Gastroesophageal sphincter (tissue), 4 donors: ENCODE data around the gene PSMB7. TPM values are rescaled to one million over a fixed set of nuclear protein-coding genes. Genes with fewer than 3 reads are reported as not detected.

Source experiments
- ATAC-seq: fragments of 150-250 bp; one replicate; pipeline ENCODE4 v1.9.1; 2016; ENCODE audit warnings: mild to moderate bottlenecking, moderate library complexity
- H3K27ac ChIP-seq, 4 donors: fragments of 200-600 bp; sonication (generic) in 3 of 4; 1 replicate in 3 of 4; 2 replicates in 1 of 4; pipeline ENCODE4 v1.5.1; 2016 to 2019
- H3K27me3 ChIP-seq: fragments of 200-600 bp; sonication (generic); one replicate; pipeline ENCODE4 v1.5.1; 2019
- H3K36me3 ChIP-seq, 2 donors: fragments of 200-600 bp; sonication (generic); one replicate each; pipeline ENCODE4 v1.5.1; 2019; ENCODE audit warnings: control low read depth in 1 of 2
- H3K4me1 ChIP-seq, 3 donors: fragments of 200-600 bp; sonication (generic); 1 replicate in 2 of 3; 2 replicates in 1 of 3; pipeline ENCODE4 v1.5.1; 2016 to 2019; ENCODE audit warnings: control low read depth in 2 of 3
- H3K4me3 ChIP-seq, 2 donors: fragments of 200-600 bp; sonication (generic); one replicate each; pipeline ENCODE4 v1.5.1; 2019; ENCODE audit warnings: mild to moderate bottlenecking in 1 of 2, moderate library complexity in 1 of 2
- H3K9me3 ChIP-seq, 3 donors: fragments of 200-600 bp; sonication (generic); one replicate each; pipeline ENCODE4 v1.5.1; 2017 to 2019; ENCODE audit warnings: control low read depth in 2 of 3
- EP300 ChIP-seq: sonication (generic); formaldehyde crosslinking; IDR thresholded peaks from one replicate; pipeline ENCODE4 v1.6.1; 2017; ENCODE audit warnings: antibody characterized with exemption, mild to moderate bottlenecking
- POLR2A ChIP-seq, 2 donors: fragments of 450-650 bp; IDR thresholded peaks; one replicate each; pipeline ENCODE4 v1.6.1; 2017; ENCODE audit warnings: antibody characterized with exemption in 2 of 2, mild to moderate bottlenecking in 2 of 2, moderate library complexity in 1 of 2
- POLR2AphosphoS5 ChIP-seq: sonication (generic); formaldehyde crosslinking; IDR thresholded peaks from one replicate; pipeline ENCODE4 v1.6.1; 2017; ENCODE audit warnings: antibody characterized with exemption
- WGBS, 2 donors: methylation state at CpG; one replicate each; pipeline ENCODE4 v1.1.5; 2018; ENCODE audit warnings: low coverage in 1 of 2; 5-methylcytosine and 5-hydroxymethylcytosine counted together
- total RNA-seq, 4 donors: library from RNA; depleted of rRNA; stranded (reverse); fragments of >200 nt; gene quantifications; one replicate each; pipeline ENCODE4 v1.1.0, GENCODE V29; 2016
- TF ChIP-seq, protein P1 (sequence below), 4 experiments: fragments of 200-600 bp in 2 of 4; fragments of 450-650 bp in 2 of 4; sonication (generic) in 1 of 4; IDR thresholded peaks; one replicate each; pipeline ENCODE4 v1.5.1; 2017 to 2019; ENCODE audit warnings: antibody characterized with exemption in 4 of 4, mild to moderate bottlenecking in 2 of 4, moderate library complexity in 2 of 4

The PSMB7 gene
- total RNA-seq, 4 donors from 2014 or later, result 116 to 152 (median 144) TPM

DNA sequence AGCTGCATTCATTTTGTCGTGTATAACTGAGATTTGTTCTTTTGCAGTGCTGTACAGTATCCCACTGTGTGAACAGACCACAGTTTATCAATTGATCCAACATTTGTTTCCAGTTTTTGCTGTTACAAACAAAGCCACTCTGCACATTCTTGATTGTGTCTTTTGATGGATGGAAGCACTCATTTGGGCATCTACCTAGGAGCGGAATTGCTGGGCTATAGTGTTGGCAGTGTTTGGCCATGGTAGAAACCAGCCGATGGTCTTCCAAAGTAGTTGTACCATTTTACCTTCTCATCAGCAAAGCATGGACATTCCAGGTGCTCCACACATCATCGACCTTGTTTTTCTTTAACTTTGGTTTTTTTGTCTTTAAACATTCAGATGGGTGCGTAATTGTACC is 77.7 kb downstream of the PSMB7 start:
- ATAC-seq, result no peak
- 96 to 100% methylated on average over 4 to 5 of the region's 5 CpGs for WGBS, 2 donors
- TF ChIP-seq POLR2AphosphoS5 (no peak), EP300 (no peak), POLR2A (IDR thresholded peaks at IDR 0.05) (no peak)
- TF ChIP-seq, protein P1, sequence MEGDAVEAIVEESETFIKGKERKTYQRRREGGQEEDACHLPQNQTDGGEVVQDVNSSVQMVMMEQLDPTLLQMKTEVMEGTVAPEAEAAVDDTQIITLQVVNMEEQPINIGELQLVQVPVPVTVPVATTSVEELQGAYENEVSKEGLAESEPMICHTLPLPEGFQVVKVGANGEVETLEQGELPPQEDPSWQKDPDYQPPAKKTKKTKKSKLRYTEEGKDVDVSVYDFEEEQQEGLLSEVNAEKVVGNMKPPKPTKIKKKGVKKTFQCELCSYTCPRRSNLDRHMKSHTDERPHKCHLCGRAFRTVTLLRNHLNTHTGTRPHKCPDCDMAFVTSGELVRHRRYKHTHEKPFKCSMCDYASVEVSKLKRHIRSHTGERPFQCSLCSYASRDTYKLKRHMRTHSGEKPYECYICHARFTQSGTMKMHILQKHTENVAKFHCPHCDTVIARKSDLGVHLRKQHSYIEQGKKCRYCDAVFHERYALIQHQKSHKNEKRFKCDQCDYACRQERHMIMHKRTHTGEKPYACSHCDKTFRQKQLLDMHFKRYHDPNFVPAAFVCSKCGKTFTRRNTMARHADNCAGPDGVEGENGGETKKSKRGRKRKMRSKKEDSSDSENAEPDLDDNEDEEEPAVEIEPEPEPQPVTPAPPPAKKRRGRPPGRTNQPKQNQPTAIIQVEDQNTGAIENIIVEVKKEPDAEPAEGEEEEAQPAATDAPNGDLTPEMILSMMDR (IDR thresholded peaks at IDR 0.05), result no peak
- no peaks in the 10 kb centered on the region for H3K27me3 ChIP-seq
- no peak overlapping the region for H3K4me3 ChIP-seq
- H3K36me3 ChIP-seq, result peaks cover 0 to 82% of the 10 kb centered on the region in 2 donors
- H3K9me3 ChIP-seq, result peaks cover 0 to 13% (median 0%) of the 10 kb centered on the region in 3 donors
- H3K4me1 ChIP-seq, result peaks cover 0 to 9% (median 3%) of the 10 kb centered on the region in 3 donors
- H3K27ac ChIP-seq, result no peak overlapping the region

DNA sequence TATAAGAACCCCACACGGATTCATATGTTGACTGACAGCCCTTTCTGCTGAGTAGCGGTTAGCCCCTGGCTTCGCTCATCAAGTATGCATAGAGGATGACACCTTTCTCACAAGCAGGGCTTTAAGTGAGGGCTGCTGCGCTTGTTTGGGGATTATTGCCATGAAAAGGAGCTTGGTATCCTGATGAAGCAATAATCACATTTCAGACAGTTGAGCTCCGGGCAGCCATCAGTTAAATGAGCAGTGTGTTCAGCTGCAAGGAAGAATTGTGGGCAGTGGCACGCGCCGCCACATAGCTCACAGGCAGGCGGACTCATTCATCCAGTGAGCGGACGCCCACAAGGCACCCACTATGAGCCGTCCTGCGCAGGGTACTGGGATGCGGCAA is 79.9 kb downstream of the PSMB7 start:
- H3K27me3 ChIP-seq, result no peaks in the 10 kb centered on the region
- peaks cover 0 to 88% of the 10 kb centered on the region in 2 donors for H3K36me3 ChIP-seq
- H3K4me3 ChIP-seq, result no peak overlapping the region
- TF ChIP-seq, protein P1 (IDR thresholded peaks at IDR 0.05), result no peak
- no peak for TF ChIP-seq POLR2AphosphoS5
- no peak for TF ChIP-seq POLR2A (IDR thresholded peaks at IDR 0.05)
- no peak for TF ChIP-seq EP300
- H3K4me1 ChIP-seq, result no peaks in the 10 kb centered on the region
- 80 to 100% methylated on average over 1 of the region's 14 CpGs for WGBS, 2 donors
- ATAC-seq, result no peak
- peaks cover 0 to 13% (median 0%) of the 10 kb centered on the region in 3 donors for H3K9me3 ChIP-seq
- H3K27ac ChIP-seq, result no peak overlapping the region

DNA sequence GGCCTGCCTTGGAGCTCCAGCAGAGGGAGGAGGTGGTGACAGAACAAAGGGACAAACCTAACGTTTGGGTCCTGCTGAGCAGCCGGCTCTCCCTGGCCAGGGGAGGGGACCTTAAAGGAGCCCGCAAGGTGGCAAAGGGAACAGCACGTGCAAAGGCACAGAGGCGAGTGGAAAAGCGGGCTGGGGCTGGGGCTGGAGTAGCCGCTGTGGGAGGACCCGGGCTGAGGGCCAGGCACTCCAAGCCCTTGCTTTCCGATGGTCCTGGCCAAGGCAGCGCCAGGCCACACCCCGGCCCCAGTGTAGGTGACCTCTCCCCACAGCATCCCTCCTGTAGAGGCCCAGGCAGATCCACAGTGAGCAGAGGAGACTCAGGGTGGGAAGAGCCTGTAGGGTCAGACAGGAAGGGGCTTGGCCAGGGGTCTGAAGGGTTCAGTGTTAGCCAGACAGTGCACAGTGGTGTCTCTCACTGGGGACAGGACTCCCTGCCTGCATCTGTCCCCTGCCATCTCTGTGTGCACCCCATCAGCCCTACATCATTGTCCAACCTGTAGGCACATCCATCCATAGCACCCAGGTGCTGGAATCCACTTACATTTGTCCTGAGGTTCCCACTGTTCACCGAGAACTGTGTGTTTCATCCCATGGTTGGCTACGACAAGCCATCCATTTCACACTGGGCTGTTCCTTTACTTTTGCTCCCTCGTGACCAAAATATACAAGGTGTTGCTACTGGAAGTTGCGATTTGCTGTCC is 80.5 kb downstream of the PSMB7 start:
- Histone ChIP-seq H3K4me3 (no peak overlapping the region), H3K36me3 (peaks cover 0 to 88% of the 10 kb centered on the region in 2 donors), H3K4me1 (no peaks in the 10 kb centered on the region), H3K27ac (no peak overlapping the region), H3K27me3 (no peaks in the 10 kb centered on the region), H3K9me3 (peaks cover 0 to 13% (median 0%) of the 10 kb centered on the region in 3 donors)
- ATAC-seq, result no peak
- 83 to 100% methylated on average over 2 to 5 of the region's 15 CpGs for WGBS, 2 donors
- TF ChIP-seq, protein P1 (IDR thresholded peaks at IDR 0.05), result no peak
- TF ChIP-seq EP300 (no peak), POLR2A (IDR thresholded peaks at IDR 0.05) (no peak)

DNA sequence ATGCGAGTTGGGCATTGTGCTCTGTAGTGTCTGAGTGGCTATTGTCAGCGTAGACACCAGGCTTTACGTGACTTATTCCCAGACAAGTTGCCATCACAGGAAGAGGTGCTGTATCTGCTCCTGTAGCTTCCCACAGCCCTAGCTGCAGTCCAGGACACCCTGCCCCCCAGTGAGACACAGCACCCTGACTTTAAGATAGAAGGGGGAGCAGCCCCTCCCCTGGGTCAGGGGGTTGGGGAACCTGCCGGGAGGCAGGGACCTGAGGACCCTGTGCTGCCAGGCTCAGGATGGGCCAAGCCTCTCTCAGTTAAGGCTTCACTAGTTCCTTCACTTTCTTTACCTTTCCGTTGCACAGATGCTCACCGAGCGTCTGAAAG is 82.1 kb downstream of the PSMB7 start:
- H3K36me3 ChIP-seq, result peaks cover 0 to 93% of the 10 kb centered on the region in 2 donors
- 100% methylated on average over 1 of the region's 7 CpGs; no CpG with 5 or more reads in 1 of the 2 donors for WGBS, 2 donors
- TF ChIP-seq POLR2A (IDR thresholded peaks at IDR 0.05) (no peak), POLR2AphosphoS5 (no peak), EP300 (no peak)
- TF ChIP-seq, protein P1 (IDR thresholded peaks at IDR 0.05), result no peak
- peaks cover 0 to 13% (median 0%) of the 10 kb centered on the region in 3 donors for H3K9me3 ChIP-seq
- no peaks in the 10 kb centered on the region for H3K4me1 ChIP-seq
- no peak overlapping the region for H3K4me3 ChIP-seq
- no peak for ATAC-seq
- H3K27ac ChIP-seq, result no peak overlapping the region
- no peaks in the 10 kb centered on the region for H3K27me3 ChIP-seq
